ENCODE data around the gene LCOR. TPM values are rescaled to one million over a fixed set of nuclear protein-coding genes. Genes with fewer than 3 reads are reported as not detected.

Gene LCOR
- total RNA-seq, 1 experiment from 2014 or later = 10.5 TPM

- DNase-seq (no peak), ATAC-seq (no peak)
- no peak for TF ChIP-seq EZH2phosphoT487 (IDR thresholded peaks at IDR 0.05; ENCODE audit: borderline replicate concordance, low read length)
- no peak for TF ChIP-seq CTCF (conservative IDR thresholded peaks at IDR 0.05; ENCODE audit: low read depth, low read length)
- TF ChIP-seq EZH2 (IDR thresholded peaks at IDR 0.05; ENCODE audit: low read length, unreplicated experiment) = no peak
- intact Hi-C loops (cut with micrococcal nuclease) = no loop called here
- ChIA-PET CTCF (no interaction called here), POLR2A (ENCODE audit: unreplicated experiment) (no interaction called here)
- H3K4me2 ChIP-seq (ENCODE audit: low read length) = no peak overlapping the region
- H4K20me1 ChIP-seq (ENCODE audit: low read length) = no peaks in the 10 kb centered on the region
- no peak overlapping the region for H2AFZ ChIP-seq (ENCODE audit: low read length)
- no peak overlapping the region for H3K4me3 ChIP-seq (ENCODE audit: low read length)
- no peaks in the 10 kb centered on the region for H3K9me3 ChIP-seq (ENCODE audit: low read length)
- no peaks in the 10 kb centered on the region for H3K27me3 ChIP-seq (ENCODE audit: low read length)
- no peak overlapping the region for H3K27ac ChIP-seq (ENCODE audit: low read length)
- no peaks in the 10 kb centered on the region for H3F3A ChIP-seq (ENCODE audit: low read length, unreplicated experiment)
- BruUV-seq (replicated peaks) = no TSS peak
- no peaks in the 10 kb centered on the region for H3K36me3 ChIP-seq (ENCODE audit: low read depth, low read length)
- H3K79me2 ChIP-seq (ENCODE audit: low read length) = no peaks in the 10 kb centered on the region
- H3K4me1 ChIP-seq (ENCODE audit: insufficient read depth, low read length) = peaks cover 5% of the 10 kb centered on the region; the same call in 1 of the 2 replicates
- H3K9me2 ChIP-seq (replicated peaks; ENCODE audit: low read length) = no peaks in the 10 kb centered on the region
- H3K9ac ChIP-seq (ENCODE audit: low read length) = no peak overlapping the region
These were observed 140.2 kb downstream of the LCOR start for GRCh38 chr10:96972264-96972663.

- H3K27ac ChIP-seq (ENCODE audit: low read length) = no peak overlapping the region
- intact Hi-C loops (cut with micrococcal nuclease) = no loop called here
- DNase-seq (no peak), ATAC-seq (no peak)
- ChIA-PET CTCF (no interaction called here), POLR2A (ENCODE audit: unreplicated experiment) (no interaction called here)
- H4K20me1 ChIP-seq (ENCODE audit: low read length) = no peaks in the 10 kb centered on the region
- no peaks in the 10 kb centered on the region for H3K36me3 ChIP-seq (ENCODE audit: low read depth, low read length)
- no peaks in the 10 kb centered on the region for H3F3A ChIP-seq (ENCODE audit: low read length, unreplicated experiment)
- H3K9ac ChIP-seq (ENCODE audit: low read length) = no peak overlapping the region
- H3K9me3 ChIP-seq (ENCODE audit: low read length) = no peaks in the 10 kb centered on the region
- no peak overlapping the region for H2AFZ ChIP-seq (ENCODE audit: low read length)
- no peaks in the 10 kb centered on the region for H3K4me1 ChIP-seq (ENCODE audit: insufficient read depth, low read length)
- H3K9me2 ChIP-seq (replicated peaks; ENCODE audit: low read length) = no peaks in the 10 kb centered on the region
- H3K79me2 ChIP-seq (ENCODE audit: low read length) = no peaks in the 10 kb centered on the region
- TF ChIP-seq EZH2 (IDR thresholded peaks at IDR 0.05; ENCODE audit: low read length, unreplicated experiment) (no peak), CTCF (conservative IDR thresholded peaks at IDR 0.05; ENCODE audit: low read depth, low read length) (no peak), EZH2phosphoT487 (IDR thresholded peaks at IDR 0.05; ENCODE audit: borderline replicate concordance, low read length) (no peak)
- H3K4me3 ChIP-seq (ENCODE audit: low read length) = no peak overlapping the region
- no TSS peak for BruUV-seq (replicated peaks)
- H3K4me2 ChIP-seq (ENCODE audit: low read length) = no peak overlapping the region
- no peaks in the 10 kb centered on the region for H3K27me3 ChIP-seq (ENCODE audit: low read length)
These were observed 142.0 kb downstream of the LCOR start for GRCh38 chr10:96973809-96974747.

GRCh38 chr10:96975136-96975535, 143.0 kb downstream of the LCOR start:
- no TSS peak for BruUV-seq (replicated peaks)
- no peak overlapping the region for H3K27ac ChIP-seq (ENCODE audit: low read length)
- H3F3A ChIP-seq (ENCODE audit: low read length, unreplicated experiment) = no peaks in the 10 kb centered on the region
- intact Hi-C loops (cut with micrococcal nuclease) = no loop called here
- ChIA-PET POLR2A (ENCODE audit: unreplicated experiment) (no interaction called here), CTCF (no interaction called here)
- DNase-seq = no peak
- ATAC-seq = no peak
- no peak overlapping the region for H3K4me2 ChIP-seq (ENCODE audit: low read length)
- TF ChIP-seq EZH2phosphoT487 (IDR thresholded peaks at IDR 0.05; ENCODE audit: borderline replicate concordance, low read length) = no peak
- TF ChIP-seq CTCF (conservative IDR thresholded peaks at IDR 0.05; ENCODE audit: low read depth, low read length) = no peak
- H3K4me3 ChIP-seq (ENCODE audit: low read length) = no peak overlapping the region
- no peaks in the 10 kb centered on the region for H3K9me3 ChIP-seq (ENCODE audit: low read length)
- H4K20me1 ChIP-seq (ENCODE audit: low read length) = no peaks in the 10 kb centered on the region
- no peaks in the 10 kb centered on the region for H3K4me1 ChIP-seq (ENCODE audit: insufficient read depth, low read length)
- no peaks in the 10 kb centered on the region for H3K79me2 ChIP-seq (ENCODE audit: low read length)
- H3K9ac ChIP-seq (ENCODE audit: low read length) = no peak overlapping the region
- H3K9me2 ChIP-seq (replicated peaks; ENCODE audit: low read length) = no peaks in the 10 kb centered on the region
- H2AFZ ChIP-seq (ENCODE audit: low read length) = no peak overlapping the region
- no peaks in the 10 kb centered on the region for H3K36me3 ChIP-seq (ENCODE audit: low read depth, low read length)
- H3K27me3 ChIP-seq (ENCODE audit: low read length) = no peaks in the 10 kb centered on the region

All from PC-3 (cell line).